NCI-H82 (cell line): ENCODE data around the gene SLC15A1.

Experiments used
- DNase-seq: peaks from one replicate; lab custom pipeline; 2025; lab: John Stamatoyannopoulos, UW

Gene SLC15A1

DNA sequence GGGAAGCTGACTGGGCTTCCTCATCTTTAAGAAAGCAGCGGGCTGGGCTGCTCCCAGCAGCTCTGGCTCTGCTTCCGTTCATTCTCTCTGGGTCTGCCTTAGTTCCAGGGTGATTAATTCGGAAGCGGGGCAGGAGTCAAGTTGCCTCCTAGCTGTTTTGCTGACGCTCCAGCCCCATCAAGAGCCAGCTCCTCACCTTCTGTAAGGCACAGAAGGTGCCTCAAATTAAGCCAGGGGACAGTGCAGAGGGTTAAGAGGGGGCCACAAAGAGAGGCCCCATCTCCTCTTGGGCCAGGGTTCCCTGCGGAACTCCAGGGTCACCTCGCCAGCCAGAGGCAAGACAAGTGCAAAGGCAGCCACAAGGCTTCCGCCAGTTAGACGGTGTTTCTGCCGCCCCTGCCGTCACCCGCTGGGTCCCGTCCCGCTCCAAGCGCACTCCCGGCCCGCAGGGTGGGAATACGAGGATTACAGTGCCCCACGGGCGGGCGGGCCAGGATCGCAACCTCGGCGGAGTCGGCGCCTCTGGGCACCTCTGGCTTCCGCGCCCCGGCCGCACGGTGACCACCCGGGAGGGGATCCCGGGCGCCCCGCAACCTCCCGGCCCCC, 508 bp downstream of the SLC15A1 start:
- peak; percentile 32 for DNase-seq

GRCh38 chr13:98751367-98751782, 1.1 kb downstream of the SLC15A1 start:
- DNase-seq, result peak; percentile 32

- no peak for DNase-seq
Observed at GRCh38 chr13:98749501-98749900, 3.0 kb downstream of the SLC15A1 start.

DNA sequence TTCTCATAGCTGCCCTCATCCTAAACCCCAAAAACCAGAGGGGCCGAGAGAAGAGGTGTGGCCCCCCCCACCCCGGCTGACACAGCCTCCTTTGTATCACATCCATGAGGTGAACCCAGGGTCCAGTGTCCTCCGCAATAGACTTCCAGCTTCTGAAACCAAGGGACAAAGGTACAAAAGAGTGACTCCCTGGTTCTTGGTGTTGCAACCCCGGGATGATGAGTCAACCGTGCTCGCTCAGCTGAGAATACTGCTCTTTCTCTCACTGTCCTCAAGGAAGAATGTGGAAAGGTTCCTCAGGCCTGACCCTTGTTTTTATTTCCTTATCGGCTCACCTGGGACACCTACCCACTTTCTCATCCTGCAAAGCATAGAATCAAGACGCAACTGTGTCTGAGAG, 5.5 kb downstream of the SLC15A1 start:
- no peak for DNase-seq

GRCh38 chr13:98743377-98743776, 9.1 kb downstream of the SLC15A1 start:
- DNase-seq, result no peak

GRCh38 chr13:98742961-98743360, 9.5 kb downstream of the SLC15A1 start:
- no peak for DNase-seq

DNA sequence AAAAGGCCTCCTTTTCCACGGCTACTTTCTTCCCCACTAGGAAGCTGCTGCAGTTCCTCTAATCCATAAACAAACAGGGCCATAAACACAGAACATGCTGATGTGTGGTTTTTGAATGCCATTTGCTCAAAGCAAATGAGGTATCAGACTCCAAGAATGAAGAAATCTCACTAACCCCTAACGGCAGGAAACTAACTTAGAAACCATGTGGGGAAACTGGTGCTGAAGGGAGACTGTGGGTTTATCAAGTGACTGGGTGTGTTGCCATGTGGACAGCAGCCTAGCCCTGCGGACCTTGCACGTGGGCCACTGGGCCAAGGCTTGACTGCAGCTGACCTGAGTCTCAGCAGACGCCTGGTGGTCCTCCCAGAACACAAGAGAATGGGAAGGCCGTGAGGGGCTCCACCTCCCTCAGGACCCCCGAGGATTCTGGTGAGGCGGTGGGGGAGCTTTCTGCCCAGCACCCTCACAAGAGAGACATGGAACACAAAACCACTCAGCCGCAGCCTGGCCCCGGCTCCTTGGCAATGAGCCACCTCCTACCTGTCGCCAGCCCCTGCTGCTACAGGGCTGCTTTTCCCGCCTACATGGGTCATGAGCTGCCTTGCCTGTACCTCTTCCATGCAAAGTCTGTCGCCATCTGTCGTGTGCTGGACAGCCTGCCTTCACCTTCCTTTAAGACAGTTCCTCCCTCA, 10.6 kb downstream of the SLC15A1 start:
- peak; percentile 34 for DNase-seq

DNA sequence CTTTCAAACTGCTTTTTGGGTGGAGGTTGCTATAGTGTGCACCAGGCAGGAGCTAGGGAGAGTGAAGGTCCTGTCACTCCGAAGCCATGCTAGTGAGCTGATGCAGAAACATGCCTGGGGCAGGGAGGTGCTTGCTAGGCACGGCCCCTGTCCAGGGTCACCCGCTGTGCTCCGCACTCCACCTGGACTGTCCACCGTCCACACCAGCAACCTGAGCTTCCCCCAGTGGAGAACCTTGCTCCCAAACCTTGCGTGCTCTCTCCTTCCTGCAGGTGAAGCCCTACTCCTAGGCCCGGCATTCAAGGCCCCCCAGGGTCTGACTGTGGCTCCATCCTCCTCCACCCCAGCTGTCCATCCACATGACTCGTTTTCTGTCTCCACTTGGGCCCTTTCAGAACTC, 12.3 kb downstream of the SLC15A1 start:
- DNase-seq, result no peak

DNA sequence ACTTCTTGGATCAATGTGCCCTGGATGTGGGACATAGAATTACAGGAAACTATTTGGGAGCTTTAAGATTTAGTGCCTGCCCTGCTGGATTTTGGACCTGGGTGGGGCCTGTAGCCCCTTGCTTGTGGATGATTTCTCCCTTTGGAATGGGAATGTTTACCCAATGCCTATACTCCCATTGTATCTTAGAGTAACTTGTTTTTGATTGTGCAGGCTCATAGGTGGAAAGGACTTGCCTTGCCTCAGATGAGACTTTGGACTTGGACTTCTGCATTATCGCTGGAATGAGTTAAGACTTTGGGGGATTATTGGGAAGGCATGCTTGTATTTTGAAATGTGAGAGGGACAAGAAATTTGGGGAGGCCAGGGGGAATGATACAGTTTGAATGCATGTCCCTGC, 13.5 kb downstream of the SLC15A1 start:
- DNase-seq, result no peak

DNA sequence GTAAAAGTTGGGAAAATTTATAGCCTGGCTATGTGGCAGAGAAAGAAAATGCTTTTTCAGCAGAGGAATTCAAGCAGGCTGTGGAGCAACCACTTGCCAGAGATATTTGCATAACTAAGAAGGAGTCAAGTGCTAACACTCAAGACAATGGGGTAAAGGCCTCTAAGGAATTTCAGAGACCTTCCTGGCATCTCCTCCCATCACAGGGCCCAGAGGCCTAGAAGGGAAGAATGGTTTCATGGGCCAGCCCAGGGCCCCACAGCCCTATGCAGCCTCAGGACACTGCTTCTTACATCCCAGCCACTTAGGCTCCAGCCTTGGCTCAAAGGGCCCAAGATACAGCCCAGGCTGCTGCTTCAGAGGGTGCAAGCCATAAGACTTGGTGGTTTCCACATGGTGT, 14.3 kb downstream of the SLC15A1 start:
- no peak for DNase-seq

DNA sequence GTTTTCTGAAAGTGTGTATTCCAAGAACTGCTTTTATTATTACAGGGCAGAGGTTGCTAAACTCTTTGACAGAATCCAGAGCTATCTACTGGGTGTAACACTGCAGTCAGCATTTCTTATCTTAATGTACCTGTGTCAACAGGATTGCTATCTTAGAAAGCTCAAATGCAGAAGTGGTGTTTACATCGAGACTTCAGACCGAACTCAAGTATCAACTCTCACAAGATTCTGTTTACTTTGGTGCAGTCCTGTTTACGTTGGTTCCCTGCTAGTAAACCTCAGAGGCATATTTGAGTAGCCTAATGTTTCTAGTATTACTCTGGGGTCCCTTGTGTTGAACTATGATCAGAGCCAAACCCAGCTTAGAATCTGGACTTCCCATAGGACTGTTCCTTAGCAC, 20.5 kb downstream of the SLC15A1 start:
- DNase-seq, result no peak

DNA sequence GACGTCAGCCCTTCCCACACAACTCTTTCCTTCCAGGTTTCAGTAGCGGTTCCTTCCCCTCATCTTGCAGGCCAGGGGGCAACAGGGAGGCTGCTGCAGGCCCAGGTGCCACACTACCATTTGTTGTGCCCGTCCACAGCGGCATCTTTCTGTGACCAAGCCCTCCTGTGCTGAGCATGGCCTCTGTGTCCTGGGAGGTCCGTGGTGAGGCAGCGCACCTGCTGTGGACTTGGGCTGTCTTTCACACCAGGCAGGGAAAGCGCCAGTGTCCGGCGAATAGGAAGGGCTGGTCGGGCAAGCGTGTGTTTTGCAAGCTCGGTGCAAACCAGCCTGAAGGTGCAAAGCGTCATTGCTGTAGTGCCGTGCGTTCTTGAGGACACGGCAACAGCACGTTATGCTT, 21.4 kb downstream of the SLC15A1 start:
- no peak for DNase-seq

DNA sequence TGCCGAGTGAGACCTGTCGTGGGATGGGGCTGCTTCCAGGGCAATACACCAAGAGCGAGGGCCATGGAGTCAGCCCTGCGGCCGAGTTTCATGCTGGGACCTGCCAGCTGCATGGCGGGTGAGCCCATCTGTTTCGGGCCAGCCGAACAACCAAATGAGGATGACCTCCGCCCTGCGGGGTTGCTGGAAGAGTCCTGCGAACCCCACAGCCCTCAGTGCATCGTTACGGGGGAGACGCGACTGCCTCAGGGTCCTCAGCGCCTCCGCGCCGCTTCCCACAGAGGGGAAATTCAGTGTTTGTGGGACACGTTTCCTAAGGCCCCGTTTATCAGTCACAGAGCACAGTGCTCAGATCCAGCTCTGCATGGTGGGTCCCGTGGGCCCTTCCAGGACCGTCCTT, 22.0 kb downstream of the SLC15A1 start:
- no peak for DNase-seq

- DNase-seq, result no peak
Observed at GRCh38 chr13:98729658-98730057, 22.8 kb downstream of the SLC15A1 start.

DNA sequence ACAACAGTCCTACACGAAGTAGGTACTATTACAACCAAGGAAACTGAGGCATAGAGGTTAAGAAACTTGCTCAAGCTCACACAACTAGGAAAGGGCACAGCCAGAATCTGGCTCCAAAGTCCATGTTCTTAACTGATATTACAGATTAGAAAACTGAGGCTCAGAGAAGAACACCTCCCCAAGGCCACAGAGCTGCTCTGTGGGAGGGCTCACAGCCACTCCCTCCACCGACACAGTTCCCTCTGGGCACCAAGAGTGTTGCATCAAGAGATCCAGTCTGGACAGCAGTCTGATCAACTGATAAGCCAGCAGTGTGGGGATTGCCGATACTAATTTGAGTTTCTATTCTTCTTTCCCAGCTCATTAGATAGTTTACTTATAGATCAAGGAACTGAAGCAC, 29.5 kb downstream of the SLC15A1 start:
- no peak for DNase-seq

GRCh38 chr13:98721825-98722510, 30.5 kb downstream of the SLC15A1 start:
- DNase-seq, result no peak

- no peak for DNase-seq
Observed at GRCh38 chr13:98719527-98720250, 32.8 kb downstream of the SLC15A1 start.

DNA sequence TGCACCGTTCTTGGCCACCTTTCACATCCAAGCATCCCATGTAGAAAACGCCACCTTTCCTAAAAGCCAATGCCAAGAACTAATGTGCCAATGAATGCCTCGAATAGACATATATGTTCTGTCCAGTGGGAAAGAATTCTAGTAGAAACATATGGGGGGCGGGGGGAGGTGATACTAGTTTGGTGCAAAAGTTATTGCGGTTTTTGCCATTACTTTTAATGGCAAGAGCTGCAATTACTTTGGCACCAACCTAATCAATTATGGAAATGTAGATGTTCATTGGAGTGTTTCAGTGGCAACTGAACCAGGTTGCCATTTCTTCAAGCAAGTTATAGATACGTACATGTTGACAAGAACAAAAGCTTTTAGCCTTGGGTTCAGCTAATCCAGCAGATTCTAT, 34.6 kb downstream of the SLC15A1 start:
- no peak for DNase-seq

DNA sequence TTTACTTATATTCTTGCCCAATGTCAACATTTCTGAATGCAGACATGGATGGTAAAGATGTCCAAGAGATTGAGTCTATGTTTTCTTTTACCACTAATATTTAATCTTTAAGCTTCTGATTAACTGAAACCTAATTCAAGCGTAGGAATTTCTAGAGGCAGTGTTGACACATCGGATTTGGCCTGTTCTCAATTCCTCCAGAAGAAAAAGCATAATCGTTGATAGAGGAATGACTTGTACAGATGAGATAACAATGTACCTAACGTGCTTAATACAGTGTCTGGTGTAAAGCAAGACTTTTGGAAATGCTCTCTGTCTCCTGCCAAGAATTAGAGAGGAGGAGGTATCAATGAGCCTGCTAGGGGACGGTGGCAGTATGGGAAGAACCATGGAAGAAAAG, 35.2 kb downstream of the SLC15A1 start:
- DNase-seq, result no peak

GRCh38 chr13:98710521-98710920, 42.0 kb downstream of the SLC15A1 start:
- no peak for DNase-seq

GRCh38 chr13:98707281-98707999, 45.0 kb downstream of the SLC15A1 start:
- DNase-seq, result no peak

DNA sequence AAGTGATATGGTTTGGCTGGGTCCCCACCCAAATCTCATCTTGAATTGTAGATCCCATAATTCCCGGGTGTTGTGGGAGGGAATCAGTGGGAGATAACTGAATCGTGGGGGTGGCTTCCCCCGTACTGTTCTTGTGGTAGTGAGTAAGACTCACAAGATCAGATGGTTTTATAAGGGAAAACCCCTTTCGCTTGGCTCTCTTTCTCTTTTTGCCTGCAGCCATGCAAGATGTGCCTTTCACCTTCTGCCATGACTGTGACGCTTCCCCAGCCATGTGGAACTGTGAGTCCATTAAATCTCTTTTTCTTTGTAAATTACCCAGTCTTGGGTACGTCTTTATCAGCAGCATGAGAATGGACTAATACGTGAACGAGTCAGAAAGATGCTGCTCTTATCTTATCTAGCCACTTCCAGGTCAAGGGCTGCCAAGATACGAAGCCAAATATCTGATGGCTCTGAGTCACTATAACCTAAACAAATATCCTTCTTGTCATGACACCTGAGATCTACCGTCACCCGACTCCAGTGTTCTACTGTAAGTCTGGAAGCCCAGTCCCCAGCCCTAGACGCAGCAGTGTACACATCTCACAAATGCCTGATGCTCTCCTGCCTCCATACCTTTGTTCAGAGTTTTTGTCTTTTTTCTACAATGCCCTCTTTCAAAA, 45.9 kb downstream of the SLC15A1 start:
- no peak for DNase-seq
